Measurements from ENCODE around the gene ZNF236. TPM values are rescaled to one million over a fixed set of nuclear protein-coding genes. Genes with fewer than 3 reads are reported as not detected.
"Not testable (repeated sequence)": the region's sequence is repeated elsewhere in the genome, so short reads cannot be mapped to it uniquely, and the experiment has no call there.

Gene ZNF236
- total RNA-seq: 17.2 TPM

- Histone ChIP-seq H3K27me3 (ENCODE audit: control insufficient read depth in 3 of 3, insufficient read depth in 3 of 3, low read length in 3 of 3) (no peaks in the 10 kb centered on the region), H3K4me3 (ENCODE audit: low read length in 3 of 3) (peak within 1 kb of the TSS; percentile 82 to 97 (median 93)), H3K9me3 (ENCODE audit: control insufficient read depth in 3 of 3, low read length in 3 of 3) (no peaks in the 10 kb centered on the region), H3K9ac (ENCODE audit: low read depth in 1 of 3, low read length in 3 of 3) (peak within 1 kb of the TSS; percentile 73 to 98 (median 98)), H3K27ac (ENCODE audit: low read depth, low read length) (peak within 1 kb of the TSS; percentile 69), H3K36me3 (ENCODE audit: control insufficient read depth in 3 of 3, insufficient read depth in 3 of 3, low read length in 3 of 3) (peaks cover 0 to 2% (median 0%) of the 10 kb centered on the region in 3 donors), H3K4me1 (ENCODE audit: control insufficient read depth in 3 of 3, insufficient read depth in 3 of 3, low read length in 3 of 3) (peaks cover 15 to 21% (median 21%) of the 10 kb centered on the region in 3 donors)
Observed at GRCh38 chr18:76822506-76823160, at the start of gene ZNF236. TSS of gene ZNF236 (plus strand) at chr18:76822557. CDS start at chr18:76822608, 51 bp downstream.

DNA sequence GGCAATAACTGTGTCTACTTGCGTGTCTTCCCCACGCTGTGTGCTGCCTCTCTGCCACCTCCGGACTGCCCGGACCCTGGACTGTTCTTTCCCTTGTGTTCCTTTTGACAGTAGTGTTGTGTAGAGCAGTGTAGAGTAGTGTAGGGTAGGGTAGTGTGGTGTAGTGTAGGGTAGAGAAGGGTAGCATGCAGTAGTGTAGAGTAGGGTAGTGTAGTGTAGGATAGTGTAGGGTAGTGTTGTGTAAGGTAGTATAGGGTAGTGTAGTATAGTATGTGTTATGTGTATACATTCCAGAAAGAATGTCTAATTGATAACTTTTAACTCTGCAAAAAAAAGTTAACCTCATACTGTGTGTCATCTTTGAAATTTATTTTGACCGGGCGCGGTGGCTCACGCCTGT lies 49.7 kb upstream of the ZNF236 start:
- Histone ChIP-seq H3K4me3 (ENCODE audit: low read length in 3 of 3) (no peak overlapping the region), H3K36me3 (ENCODE audit: control insufficient read depth in 3 of 3, insufficient read depth in 3 of 3, low read length in 3 of 3) (no peaks in the 10 kb centered on the region), H3K9ac (ENCODE audit: low read depth in 1 of 3, low read length in 3 of 3) (no peak overlapping the region), H3K27me3 (ENCODE audit: control insufficient read depth in 3 of 3, insufficient read depth in 3 of 3, low read length in 3 of 3) (peaks cover 0 to 3% (median 3%) of the 10 kb centered on the region in 3 donors), H3K27ac (ENCODE audit: low read depth, low read length) (no peak overlapping the region), H3K4me1 (ENCODE audit: control insufficient read depth in 3 of 3, insufficient read depth in 3 of 3, low read length in 3 of 3) (no peaks in the 10 kb centered on the region), H3K9me3 (ENCODE audit: control insufficient read depth in 3 of 3, low read length in 3 of 3) (no peaks in the 10 kb centered on the region)

DNA sequence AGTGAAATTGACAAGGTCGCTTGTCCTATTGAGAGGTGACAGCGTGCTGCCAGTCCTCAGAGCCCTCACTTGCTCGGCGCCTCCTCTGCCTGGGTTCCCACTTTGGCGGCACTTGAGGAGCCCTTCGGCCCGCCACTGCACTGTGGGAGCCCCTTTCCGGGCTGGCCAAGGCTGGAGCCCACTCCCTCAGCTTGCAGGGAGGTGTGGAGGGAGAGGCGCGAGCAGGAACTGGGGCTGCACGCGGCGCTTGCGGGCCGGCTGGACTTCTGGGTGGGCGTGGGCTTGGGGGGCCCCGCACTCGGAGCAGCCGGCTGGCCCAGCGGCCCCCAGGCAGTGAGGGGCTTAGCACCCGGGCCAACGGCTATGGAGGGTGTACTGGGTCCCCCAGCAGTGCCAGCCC lies 45.3 kb upstream of the ZNF236 start:
- H3K9ac ChIP-seq (ENCODE audit: low read depth in 1 of 3, low read length in 3 of 3); H3K4me3 ChIP-seq (ENCODE audit: low read length in 3 of 3); H3K36me3 ChIP-seq (ENCODE audit: control insufficient read depth in 3 of 3, insufficient read depth in 3 of 3, low read length in 3 of 3); H3K4me1 ChIP-seq (ENCODE audit: control insufficient read depth in 3 of 3, insufficient read depth in 3 of 3, low read length in 3 of 3); H3K27me3 ChIP-seq (ENCODE audit: control insufficient read depth in 3 of 3, insufficient read depth in 3 of 3, low read length in 3 of 3); H3K9me3 ChIP-seq (ENCODE audit: control insufficient read depth in 3 of 3, low read length in 3 of 3); H3K27ac ChIP-seq (ENCODE audit: low read depth, low read length): not testable (repeated sequence)

- no peaks in the 10 kb centered on the region for H3K36me3 ChIP-seq (ENCODE audit: control insufficient read depth in 3 of 3, insufficient read depth in 3 of 3, low read length in 3 of 3)
- H3K9ac ChIP-seq (ENCODE audit: low read depth in 1 of 3, low read length in 3 of 3): no peak overlapping the region
- no peak overlapping the region for H3K27ac ChIP-seq (ENCODE audit: low read depth, low read length)
- H3K4me1 ChIP-seq (ENCODE audit: control insufficient read depth in 3 of 3, insufficient read depth in 3 of 3, low read length in 3 of 3): no peaks in the 10 kb centered on the region
- H3K27me3 ChIP-seq (ENCODE audit: control insufficient read depth in 3 of 3, insufficient read depth in 3 of 3, low read length in 3 of 3): peaks cover 3 to 22% (median 10%) of the 10 kb centered on the region in 3 donors
- H3K9me3 ChIP-seq (ENCODE audit: control insufficient read depth in 3 of 3, low read length in 3 of 3): no peaks in the 10 kb centered on the region
- no peak overlapping the region for H3K4me3 ChIP-seq (ENCODE audit: low read length in 3 of 3)
Observed at GRCh38 chr18:76783786-76784484, 38.4 kb upstream of the ZNF236 start.

GRCh38 chr18:76785872-76786271 lies 36.5 kb upstream of the ZNF236 start:
- Histone ChIP-seq H3K4me3 (ENCODE audit: low read length in 3 of 3) (no peak overlapping the region), H3K9me3 (ENCODE audit: control insufficient read depth in 3 of 3, low read length in 3 of 3) (no peaks in the 10 kb centered on the region), H3K27me3 (ENCODE audit: control insufficient read depth in 3 of 3, insufficient read depth in 3 of 3, low read length in 3 of 3) (peaks cover 3 to 21% (median 10%) of the 10 kb centered on the region in 3 donors), H3K4me1 (ENCODE audit: control insufficient read depth in 3 of 3, insufficient read depth in 3 of 3, low read length in 3 of 3) (no peaks in the 10 kb centered on the region), H3K9ac (ENCODE audit: low read depth in 1 of 3, low read length in 3 of 3) (no peak overlapping the region), H3K27ac (ENCODE audit: low read depth, low read length) (no peak overlapping the region), H3K36me3 (ENCODE audit: control insufficient read depth in 3 of 3, insufficient read depth in 3 of 3, low read length in 3 of 3) (no peaks in the 10 kb centered on the region)

- no peak overlapping the region for H3K27ac ChIP-seq (ENCODE audit: low read depth, low read length)
- H3K27me3 ChIP-seq (ENCODE audit: control insufficient read depth in 3 of 3, insufficient read depth in 3 of 3, low read length in 3 of 3): peaks cover 3 to 12% (median 9%) of the 10 kb centered on the region in 3 donors
- H3K9ac ChIP-seq (ENCODE audit: low read depth in 1 of 3, low read length in 3 of 3): no peak overlapping the region
- H3K36me3 ChIP-seq (ENCODE audit: control insufficient read depth in 3 of 3, insufficient read depth in 3 of 3, low read length in 3 of 3): no peaks in the 10 kb centered on the region
- H3K4me3 ChIP-seq (ENCODE audit: low read length in 3 of 3): no peak overlapping the region
- peaks cover 0 to 6% (median 0%) of the 10 kb centered on the region in 3 donors for H3K9me3 ChIP-seq (ENCODE audit: control insufficient read depth in 3 of 3, low read length in 3 of 3)
- no peaks in the 10 kb centered on the region for H3K4me1 ChIP-seq (ENCODE audit: control insufficient read depth in 3 of 3, insufficient read depth in 3 of 3, low read length in 3 of 3)
Observed at GRCh38 chr18:76788571-76789317, 33.6 kb upstream of the ZNF236 start.

- H3K27me3 ChIP-seq (ENCODE audit: control insufficient read depth in 3 of 3, insufficient read depth in 3 of 3, low read length in 3 of 3): peaks cover 0 to 10% (median 3%) of the 10 kb centered on the region in 3 donors
- H3K4me3 ChIP-seq (ENCODE audit: low read length in 3 of 3): no peak overlapping the region
- H3K9me3 ChIP-seq (ENCODE audit: control insufficient read depth in 3 of 3, low read length in 3 of 3): peaks cover 0 to 6% (median 0%) of the 10 kb centered on the region in 3 donors
- H3K27ac ChIP-seq (ENCODE audit: low read depth, low read length): no peak overlapping the region
- no peaks in the 10 kb centered on the region for H3K36me3 ChIP-seq (ENCODE audit: control insufficient read depth in 3 of 3, insufficient read depth in 3 of 3, low read length in 3 of 3)
- no peaks in the 10 kb centered on the region for H3K4me1 ChIP-seq (ENCODE audit: control insufficient read depth in 3 of 3, insufficient read depth in 3 of 3, low read length in 3 of 3)
- no peak overlapping the region for H3K9ac ChIP-seq (ENCODE audit: low read depth in 1 of 3, low read length in 3 of 3)
Observed at GRCh38 chr18:76791106-76791505, 31.3 kb upstream of the ZNF236 start.

- H3K27me3 ChIP-seq (ENCODE audit: control insufficient read depth in 3 of 3, insufficient read depth in 3 of 3, low read length in 3 of 3): peaks cover 0 to 8% (median 3%) of the 10 kb centered on the region in 3 donors
- H3K36me3 ChIP-seq (ENCODE audit: control insufficient read depth in 3 of 3, insufficient read depth in 3 of 3, low read length in 3 of 3): no peaks in the 10 kb centered on the region
- no peak overlapping the region for H3K4me3 ChIP-seq (ENCODE audit: low read length in 3 of 3)
- peaks cover 0 to 6% (median 0%) of the 10 kb centered on the region in 3 donors for H3K9me3 ChIP-seq (ENCODE audit: control insufficient read depth in 3 of 3, low read length in 3 of 3)
- no peaks in the 10 kb centered on the region for H3K4me1 ChIP-seq (ENCODE audit: control insufficient read depth in 3 of 3, insufficient read depth in 3 of 3, low read length in 3 of 3)
- no peak overlapping the region for H3K9ac ChIP-seq (ENCODE audit: low read depth in 1 of 3, low read length in 3 of 3)
- H3K27ac ChIP-seq (ENCODE audit: low read depth, low read length): no peak overlapping the region
Observed at GRCh38 chr18:76791642-76792041, 30.7 kb upstream of the ZNF236 start.

DNA sequence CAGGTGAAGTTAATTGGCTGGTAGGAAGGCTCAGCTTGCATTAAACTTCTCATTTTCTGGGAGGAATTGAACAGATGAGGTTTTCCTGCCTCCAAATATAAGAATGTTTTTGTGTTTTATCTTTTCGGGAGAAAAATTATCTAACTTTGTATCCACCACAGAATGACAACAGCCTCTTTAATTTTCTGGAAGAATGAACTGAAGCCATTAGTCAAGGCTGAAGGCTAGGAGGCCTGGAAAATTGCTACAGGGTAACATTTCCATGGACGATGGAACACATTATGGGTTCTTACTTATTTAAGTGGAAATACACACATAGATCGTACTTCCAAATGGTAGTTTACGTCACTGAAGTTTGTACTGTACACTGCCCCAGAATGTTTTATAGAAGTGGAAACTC lies 28.0 kb upstream of the ZNF236 start:
- Histone ChIP-seq H3K9ac (ENCODE audit: low read depth in 1 of 3, low read length in 3 of 3) (no peak overlapping the region), H3K36me3 (ENCODE audit: control insufficient read depth in 3 of 3, insufficient read depth in 3 of 3, low read length in 3 of 3) (no peaks in the 10 kb centered on the region), H3K27me3 (ENCODE audit: control insufficient read depth in 3 of 3, insufficient read depth in 3 of 3, low read length in 3 of 3) (peaks cover 0 to 5% (median 0%) of the 10 kb centered on the region in 3 donors), H3K4me1 (ENCODE audit: control insufficient read depth in 3 of 3, insufficient read depth in 3 of 3, low read length in 3 of 3) (no peaks in the 10 kb centered on the region), H3K9me3 (ENCODE audit: control insufficient read depth in 3 of 3, low read length in 3 of 3) (peaks cover 0 to 6% (median 3%) of the 10 kb centered on the region in 3 donors), H3K4me3 (ENCODE audit: low read length in 3 of 3) (no peak overlapping the region), H3K27ac (ENCODE audit: low read depth, low read length) (no peak overlapping the region)

Measured in skeletal muscle tissue (tissue), 4 donors.